Measurements from ENCODE around the gene LAMTOR5. TPM values are rescaled to one million over a fixed set of nuclear protein-coding genes. Genes with fewer than 3 reads are reported as not detected.
A peak's percentile ranks its signal among the peaks of the same experiment; 100 is the strongest.
"Not testable (repeated sequence)": the region's sequence is repeated elsewhere in the genome, so short reads cannot be mapped to it uniquely, and the experiment has no call there.

The LAMTOR5 gene
- total RNA-seq, 1 donor from 2014 or later, result 49.8 TPM

- no peak for DNase-seq (ENCODE audit: low read depth)
Observed at GRCh38 chr1:110426854-110427253, 19.4 kb upstream of the LAMTOR5 start.

- DNase-seq (ENCODE audit: low read depth), result no peak
Observed at GRCh38 chr1:110425612-110426152, 18.2 kb upstream of the LAMTOR5 start.

GRCh38 chr1:110424699-110425611 is 17.5 kb upstream of the LAMTOR5 start:
- no peak for DNase-seq (ENCODE audit: low read depth)

- DNase-seq (ENCODE audit: low read depth), result peak; percentile 35
Observed at GRCh38 chr1:110420874-110421793, 13.6 kb upstream of the LAMTOR5 start.

GRCh38 chr1:110420023-110420662 is 12.6 kb upstream of the LAMTOR5 start:
- no peak for DNase-seq (ENCODE audit: low read depth)

- DNase-seq (ENCODE audit: low read depth), result no peak
Observed at GRCh38 chr1:110418729-110419128, 11.2 kb upstream of the LAMTOR5 start.

GRCh38 chr1:110413045-110413444 is 5.6 kb upstream of the LAMTOR5 start:
- not testable (repeated sequence) for DNase-seq (ENCODE audit: low read depth)

GRCh38 chr1:110412576-110412975 is 5.1 kb upstream of the LAMTOR5 start:
- DNase-seq (ENCODE audit: low read depth), result peak; percentile 74

- no peak for DNase-seq (ENCODE audit: low read depth)
Observed at GRCh38 chr1:110411173-110411735, 3.8 kb upstream of the LAMTOR5 start.

- no peak for DNase-seq (ENCODE audit: low read depth)
Observed at GRCh38 chr1:110409316-110409715, 1.8 kb upstream of the LAMTOR5 start.

- DNase-seq (ENCODE audit: low read depth), result no peak
Observed at GRCh38 chr1:110408488-110408887, 994 bp upstream of the LAMTOR5 start.

GRCh38 chr1:110406407-110406806 is 1.1 kb downstream of the LAMTOR5 start:
- DNase-seq (ENCODE audit: low read depth), result not testable (repeated sequence)

- peak; percentile 70 for DNase-seq (ENCODE audit: low read depth)
Observed at GRCh38 chr1:110404401-110404800, 3.1 kb downstream of the LAMTOR5 start.

GRCh38 chr1:110403805-110404204 is 3.7 kb downstream of the LAMTOR5 start:
- DNase-seq (ENCODE audit: low read depth), result no peak

- not testable (repeated sequence) for DNase-seq (ENCODE audit: low read depth)
Observed at GRCh38 chr1:110396259-110396958, 11.1 kb downstream of the LAMTOR5 start.

GRCh38 chr1:110394493-110394820 is 13.0 kb downstream of the LAMTOR5 start:
- DNase-seq (ENCODE audit: low read depth), result no peak

GRCh38 chr1:110393691-110394492 is 13.6 kb downstream of the LAMTOR5 start:
- peak; percentile 100 for DNase-seq (ENCODE audit: low read depth)

- peak; percentile 43 for DNase-seq (ENCODE audit: low read depth)
Observed at GRCh38 chr1:110393286-110393685, 14.2 kb downstream of the LAMTOR5 start.

- peak; percentile 88 for DNase-seq (ENCODE audit: low read depth)
Observed at GRCh38 chr1:110390692-110391245, 16.7 kb downstream of the LAMTOR5 start, which contains the start of gene SLC16A4. SLC16A4 (minus strand) TSS chr1:110391026; CDS start chr1:110389323, 1,703 bp downstream.

Data from renal cortical epithelial cell (primary cell).